ENCODE data around the gene GPHN.
"Not testable (repeated sequence)": the region's sequence is repeated elsewhere in the genome, so short reads cannot be mapped to it uniquely, and the experiment has no call there.

GPHN gene

GRCh38 chr14:66827182-66827581 lies 319.2 kb downstream of the GPHN start:
- no peak for DNase-seq

- DNase-seq = no peak
Measured at GRCh38 chr14:66831173-66831572, 323.2 kb downstream of the GPHN start.

- DNase-seq = no peak
Measured at GRCh38 chr14:66833816-66834215, 325.9 kb downstream of the GPHN start.

- not testable (repeated sequence) for DNase-seq
Measured at GRCh38 chr14:66837436-66837835, 329.5 kb downstream of the GPHN start.

- no peak for DNase-seq
Measured at GRCh38 chr14:66842911-66843512, 335.1 kb downstream of the GPHN start.

- no peak for DNase-seq
Measured at GRCh38 chr14:66850258-66850888, 342.4 kb downstream of the GPHN start.

- no peak for DNase-seq
Measured at GRCh38 chr14:66853311-66853710, 345.4 kb downstream of the GPHN start.

GRCh38 chr14:66857867-66858266 lies 349.9 kb downstream of the GPHN start:
- no peak for DNase-seq

GRCh38 chr14:66859063-66859671 lies 351.2 kb downstream of the GPHN start:
- no peak for DNase-seq

GRCh38 chr14:66881596-66881995 lies 373.6 kb downstream of the GPHN start:
- DNase-seq = no peak

GRCh38 chr14:66884149-66884548 lies 376.2 kb downstream of the GPHN start:
- no peak for DNase-seq

GRCh38 chr14:66900719-66901118 lies 392.8 kb downstream of the GPHN start:
- no peak for DNase-seq

- no peak for DNase-seq
Measured at GRCh38 chr14:66910311-66910840, 402.4 kb downstream of the GPHN start.

- DNase-seq = no peak
Measured at GRCh38 chr14:66916421-66916820, 408.5 kb downstream of the GPHN start.

- no peak for DNase-seq
Measured at GRCh38 chr14:66918527-66918926, 410.6 kb downstream of the GPHN start.

GRCh38 chr14:66920196-66920595 lies 412.2 kb downstream of the GPHN start:
- DNase-seq = no peak

GRCh38 chr14:66923251-66923650 lies 415.3 kb downstream of the GPHN start:
- no peak for DNase-seq

- DNase-seq = no peak
Measured at GRCh38 chr14:66939409-66939808, 431.5 kb downstream of the GPHN start.

- peak; percentile 3 for DNase-seq
Measured at GRCh38 chr14:66944872-66945271, 436.9 kb downstream of the GPHN start.

- no peak for DNase-seq
Measured at GRCh38 chr14:66955159-66955558, 447.2 kb downstream of the GPHN start.

- DNase-seq = no peak
Measured at GRCh38 chr14:66959437-66960050, 451.6 kb downstream of the GPHN start.

GRCh38 chr14:66965831-66966230 lies 457.9 kb downstream of the GPHN start:
- no peak for DNase-seq

GRCh38 chr14:66972469-66972868 lies 464.5 kb downstream of the GPHN start:
- DNase-seq = no peak

Measured in stimulated activated CD4-positive, alpha-beta T cell treated with anti-CD3 and anti-CD28 coated beads, Interleukin-4, amount 100 ng/mL, for 1 hour (primary cell).